ENCODE data around the gene TOX2. TPM values are rescaled to one million over a fixed set of nuclear protein-coding genes. Genes with fewer than 3 reads are reported as not detected.

TOX2 gene
- total and polyA plus RNA-seq, 2 of the 8 experiments (the other 6 are each of a cell fraction or from before 2014, with no cell fraction given), result 1.8 to 3.4 TPM

DNA sequence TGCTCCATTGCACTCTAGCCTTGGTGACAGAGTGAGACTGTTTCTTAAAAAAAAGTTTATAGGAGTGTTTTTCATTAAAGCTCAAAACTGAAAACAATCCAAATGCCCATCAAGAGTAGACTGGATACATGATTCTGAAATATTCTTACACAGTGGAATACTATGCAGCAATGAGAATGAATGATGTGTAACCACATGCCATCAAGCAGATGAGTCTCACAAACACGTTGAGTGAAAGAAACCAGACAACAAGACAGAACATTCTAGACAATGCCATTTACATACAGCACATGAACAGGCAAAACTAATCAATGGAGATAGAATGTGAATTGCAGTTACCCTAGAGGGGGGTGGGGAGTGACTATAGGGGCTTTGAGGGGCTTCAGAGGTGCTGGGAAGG, 72.4 kb downstream of the TOX2 start:
- Histone ChIP-seq H2BK120ac (replicated peaks; ENCODE audit: low read depth, low read length) (no peak overlapping the region), H3K9me3 (ENCODE audit: insufficient read depth in 2 of 2, low read depth in 1 of 2, low read length in 1 of 2) (no peaks in the 10 kb centered on the region), H2BK20ac (ENCODE audit: low read length) (no peak overlapping the region), H3K4me2 (ENCODE audit: insufficient read depth in 1 of 2, low read depth in 2 of 2, low read length in 2 of 2) (no peak overlapping the region), H2BK12ac (ENCODE audit: low read depth, low read length) (no peak overlapping the region), H4K91ac (replicated peaks; ENCODE audit: insufficient read length, low read length) (no peak overlapping the region), H3K36me3 (ENCODE audit: control insufficient read depth in 2 of 4, insufficient read depth in 4 of 4, low read length in 3 of 4) (no peaks in the 10 kb centered on the region), H3K9ac (replicated peaks in 1 of 4; ENCODE audit: extremely low read depth in 1 of 4, low read depth in 3 of 4, low read length in 3 of 4) (no peak overlapping the region), H3K23ac (ENCODE audit: insufficient read length) (no peak overlapping the region), H3K18ac (ENCODE audit: extremely low read depth, low read length) (no peak overlapping the region), H4K8ac (ENCODE audit: extremely low read depth, insufficient read depth, low read length) (no peak overlapping the region), H3K23me2 (ENCODE audit: low read depth, low read length) (no peaks in the 10 kb centered on the region), H3K56ac (replicated peaks; ENCODE audit: insufficient read length, low read depth, low read length) (no peak overlapping the region), H3K79me1 (ENCODE audit: low read depth, low read length) (no peaks in the 10 kb centered on the region), H2AFZ (ENCODE audit: low read length) (no peak overlapping the region), H3K14ac (ENCODE audit: insufficient read length) (no peak overlapping the region), H3K4me1 (replicated peaks in 1 of 4; ENCODE audit: control insufficient read depth in 3 of 4, insufficient read depth in 4 of 4, low read length in 3 of 4) (no peaks in the 10 kb centered on the region), H3K79me2 (ENCODE audit: control insufficient read depth in 1 of 2, insufficient read depth in 2 of 2, low read length in 2 of 2) (no peaks in the 10 kb centered on the region), H4K5ac (ENCODE audit: insufficient read length, low read depth, low read length) (no peak overlapping the region), H3K27ac (ENCODE audit: low read depth, low read length) (no peak overlapping the region), H2BK15ac (ENCODE audit: low read length) (no peak overlapping the region), H3K4me3 (ENCODE audit: extremely low read depth in 1 of 4, insufficient read depth in 2 of 4, low read depth in 3 of 4, low read length in 4 of 4) (no peak overlapping the region), H3K27me3 (replicated peaks in 1 of 4; ENCODE audit: control insufficient read depth in 3 of 4, extremely low read depth in 1 of 4, insufficient read depth in 3 of 4, low read length in 3 of 4) (no peaks in the 10 kb centered on the region), H2AK5ac (ENCODE audit: low read depth, low read length) (no peak overlapping the region), H3K4ac (replicated peaks; ENCODE audit: insufficient read length, low read depth, low read length) (no peak overlapping the region), H2BK5ac (ENCODE audit: low read depth, low read length) (no peak overlapping the region), H4K20me1 (replicated peaks in 1 of 2; ENCODE audit: control insufficient read depth in 1 of 2, insufficient read depth in 2 of 2, low read length in 2 of 2) (no peaks in the 10 kb centered on the region)
- no peak for TF ChIP-seq MAFK (IDR thresholded peaks at IDR 0.05; ENCODE audit: low read depth, low read length)
- TF ChIP-seq KDM1A (IDR thresholded peaks at IDR 0.05; ENCODE audit: borderline replicate concordance, low read length), result no peak
- TF ChIP-seq BCL11A (IDR thresholded peaks at IDR 0.05; ENCODE audit: low read depth in 2 of 2, low read length in 2 of 2), result no peak
- no peak for TF ChIP-seq GABPA (IDR thresholded peaks at IDR 0.05; ENCODE audit: borderline replicate concordance, insufficient read depth, low read length)
- no peak for TF ChIP-seq CHD1 (IDR thresholded peaks at IDR 0.05; ENCODE audit: low read depth, low read length)
- TF ChIP-seq SP2 (IDR thresholded peaks at IDR 0.05; ENCODE audit: low read length), result no peak
- TF ChIP-seq, protein P1, sequence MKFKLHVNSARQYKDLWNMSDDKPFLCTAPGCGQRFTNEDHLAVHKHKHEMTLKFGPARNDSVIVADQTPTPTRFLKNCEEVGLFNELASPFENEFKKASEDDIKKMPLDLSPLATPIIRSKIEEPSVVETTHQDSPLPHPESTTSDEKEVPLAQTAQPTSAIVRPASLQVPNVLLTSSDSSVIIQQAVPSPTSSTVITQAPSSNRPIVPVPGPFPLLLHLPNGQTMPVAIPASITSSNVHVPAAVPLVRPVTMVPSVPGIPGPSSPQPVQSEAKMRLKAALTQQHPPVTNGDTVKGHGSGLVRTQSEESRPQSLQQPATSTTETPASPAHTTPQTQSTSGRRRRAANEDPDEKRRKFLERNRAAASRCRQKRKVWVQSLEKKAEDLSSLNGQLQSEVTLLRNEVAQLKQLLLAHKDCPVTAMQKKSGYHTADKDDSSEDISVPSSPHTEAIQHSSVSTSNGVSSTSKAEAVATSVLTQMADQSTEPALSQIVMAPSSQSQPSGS (IDR thresholded peaks at IDR 0.05; ENCODE audit: low read length), result no peak
- TF ChIP-seq HDAC6 (IDR thresholded peaks at IDR 0.05; ENCODE audit: low read depth, low read length), result no peak
- FAIRE-seq, result no peak
- WGBS, 2 experiments (ENCODE audit: extremely low coverage in 1 of 2, insufficient coverage in 1 of 2, insufficient read length in 1 of 2, insufficient replicate concordance in 2 of 2, low coverage in 1 of 2, low lambda C conversion rate in 2 of 2, missing lambda C conversion rate in 1 of 2), result 89% methylated on average over 1 of the region's 1 CpG; no CpG with 5 or more reads in 1 of the 2 experiments
- DNase-seq (ENCODE audit: low read depth in 1 of 2, low spot score in 2 of 2), result no peak
- ChIA-PET POLR2A (ENCODE audit: partially characterized antibody) (no interaction called here), CTCF (ENCODE audit: partially characterized antibody) (interaction anchor here (1.0 kb wide), 1 partner anchor 9 kb away, joined by 4 read pairs; no protein-coding TSS in a partner anchor)

Measured in H1 (cell line).